OCI-LY1 (cell line): ENCODE results near the gene ENTPD6.

Experiments
- H2AFZ ChIP-seq: fragments of 200-600 bp; sonication (generic), shearing (Covaris generic); 2 replicates; pipeline ENCODE4 v1.6.0; 2014; ENCODE audit warnings: antibody characterized with exemption, mild to moderate bottlenecking, low read length
- H3F3A ChIP-seq: fragments of 200-600 bp; sonication (generic), shearing (Covaris generic); 2 replicates; pipeline ENCODE4 v1.6.0; 2014; ENCODE audit warnings: mild to moderate bottlenecking, antibody characterized with exemption, low read length, moderate library complexity; ENCODE audit not compliant: insufficient read depth
- H3K27ac ChIP-seq: fragments of 200-600 bp; sonication (generic); 2 replicates; pipeline ENCODE4 v1.5.1; 2014; ENCODE audit warnings: low read length, mixed run types, mild to moderate bottlenecking, low read depth; ENCODE audit not compliant: poor library complexity, severe bottlenecking
- H3K27me3 ChIP-seq: fragments of 200-600 bp; sonication (generic); 2 replicates; pipeline ENCODE4 v1.6.0; 2014; ENCODE audit warnings: antibody characterized with exemption, mild to moderate bottlenecking, low read length, moderate library complexity; ENCODE audit not compliant: insufficient read depth
- H3K36me3 ChIP-seq: fragments of 200-600 bp; sonication (generic); 2 replicates; pipeline ENCODE4 v1.6.1; 2014; ENCODE audit warnings: mild to moderate bottlenecking, antibody characterized with exemption, low read length, moderate library complexity, mixed read lengths; ENCODE audit not compliant: insufficient read depth
- H3K4me1 ChIP-seq: fragments of 200-600 bp; sonication (generic); 2 replicates; pipeline ENCODE4 v1.5.1; 2014; ENCODE audit warnings: mild to moderate bottlenecking, low read length, moderate library complexity; ENCODE audit not compliant: insufficient read depth, severe bottlenecking
- H3K4me2 ChIP-seq: fragments of 200-600 bp; sonication (generic), shearing (Covaris generic); 2 replicates; pipeline ENCODE4 v1.6.1; 2014; ENCODE audit warnings: low read length
- H3K4me3 ChIP-seq: fragments of 200-600 bp; sonication (generic); 2 replicates; pipeline ENCODE4 v1.5.1; 2014; ENCODE audit warnings: low read length, low read depth, mild to moderate bottlenecking, mixed read lengths; ENCODE audit not compliant: poor library complexity, severe bottlenecking
- H3K79me2 ChIP-seq: fragments of 200-600 bp; shearing (Covaris generic); 2 replicates; pipeline ENCODE4 v1.6.1; 2016; ENCODE audit warnings: mixed run types, low read length, mixed read lengths; ENCODE audit not compliant: insufficient read depth
- H3K9ac ChIP-seq: fragments of 200-600 bp; sonication (generic), shearing (Covaris generic); 2 replicates; pipeline ENCODE4 v1.6.1; 2014; ENCODE audit warnings: mild to moderate bottlenecking, low read length, mixed read lengths
- H3K9me2 ChIP-seq: fragments of 200-600 bp; sonication (generic), shearing (Covaris generic); 2 replicates; pipeline ENCODE4 v1.6.1; 2014; ENCODE audit warnings: low read depth, mild to moderate bottlenecking, low read length, mixed read lengths
- H3K9me3 ChIP-seq: fragments of 200-600 bp; shearing (Covaris generic); 2 replicates; pipeline ENCODE4 v1.6.1; 2014; ENCODE audit warnings: low read length, mixed read lengths
- H4K20me1 ChIP-seq: fragments of 200-600 bp; sonication (generic), shearing (Covaris generic); 2 replicates; pipeline ENCODE4 v1.6.0; 2016; ENCODE audit warnings: mild to moderate bottlenecking, low read length; ENCODE audit not compliant: insufficient read depth
- CTCF ChIP-seq: fragments of 200-600 bp; sonication (generic), shearing (Covaris generic); IDR thresholded peaks from 2 replicates; pipeline ENCODE4 v1.5.1; 2017; ENCODE audit warnings: mild to moderate bottlenecking, antibody characterized with exemption, low read length, moderate library complexity, mixed read lengths
- EZH2 ChIP-seq: fragments of 200-600 bp; sonication (generic), shearing (Covaris generic); IDR thresholded peaks from 2 replicates; pipeline ENCODE4 v1.8.0; 2017; ENCODE audit warnings: borderline replicate concordance, mixed run types, mild to moderate bottlenecking, antibody characterized with exemption, low read length, moderate library complexity, mixed read lengths

The ENTPD6 gene

DNA sequence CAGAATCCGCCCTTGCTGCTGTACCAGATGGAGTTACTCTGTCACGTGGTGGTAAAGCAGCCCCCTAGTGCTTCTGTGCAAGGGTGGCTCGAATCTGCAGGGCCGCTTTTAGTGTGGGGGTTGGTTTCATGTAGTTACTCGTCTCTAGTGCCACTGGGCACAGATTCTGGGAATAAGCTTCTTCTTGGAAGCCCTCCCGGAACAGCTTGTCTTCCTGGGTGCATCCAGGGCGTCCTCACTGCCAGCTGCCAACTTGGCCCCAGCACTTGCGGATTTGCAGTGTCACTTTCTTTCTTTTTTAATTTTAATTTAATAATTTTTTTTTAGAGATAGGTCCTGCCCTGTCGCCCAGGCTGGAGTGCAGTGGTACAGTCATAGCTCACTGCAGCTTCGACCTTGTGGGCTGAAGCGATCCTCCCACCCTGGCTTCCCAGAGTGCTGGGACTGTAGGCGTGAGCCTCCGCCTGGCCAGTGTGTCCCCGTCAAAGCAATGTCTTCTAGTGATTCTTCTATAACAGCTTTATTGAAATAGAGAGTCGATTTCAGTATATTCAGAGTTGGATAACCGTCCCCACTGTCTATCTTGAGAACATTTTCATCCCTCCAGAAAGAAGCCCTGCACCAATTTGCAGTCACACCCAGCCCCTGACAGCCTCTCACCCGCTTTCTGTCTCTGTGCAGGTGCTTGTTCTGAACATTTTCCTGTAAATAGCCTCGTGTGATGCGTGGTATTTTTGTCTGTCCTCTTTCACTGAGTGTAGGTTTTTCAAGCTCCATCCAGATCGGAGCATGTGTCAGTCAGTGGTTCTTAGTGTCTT lies 78.2 kb downstream of the ENTPD6 start:
- H2AFZ ChIP-seq = no peak overlapping the region
- peaks cover 61% of the 10 kb centered on the region for H3K36me3 ChIP-seq
- H3K9me2 ChIP-seq = no peaks in the 10 kb centered on the region
- no peaks in the 10 kb centered on the region for H3K79me2 ChIP-seq
- H3K27me3 ChIP-seq = no peaks in the 10 kb centered on the region
- no peak overlapping the region for H3K9ac ChIP-seq
- H3K9me3 ChIP-seq = no peaks in the 10 kb centered on the region
- peaks cover 12% of the 10 kb centered on the region for H3K4me1 ChIP-seq
- H3K27ac ChIP-seq = no peak overlapping the region
- no peaks in the 10 kb centered on the region for H4K20me1 ChIP-seq
- H3K4me2 ChIP-seq = no peak overlapping the region
- no peaks in the 10 kb centered on the region for H3F3A ChIP-seq
- no peak overlapping the region for H3K4me3 ChIP-seq
- TF ChIP-seq EZH2 = no peak
- TF ChIP-seq CTCF = no peak

DNA sequence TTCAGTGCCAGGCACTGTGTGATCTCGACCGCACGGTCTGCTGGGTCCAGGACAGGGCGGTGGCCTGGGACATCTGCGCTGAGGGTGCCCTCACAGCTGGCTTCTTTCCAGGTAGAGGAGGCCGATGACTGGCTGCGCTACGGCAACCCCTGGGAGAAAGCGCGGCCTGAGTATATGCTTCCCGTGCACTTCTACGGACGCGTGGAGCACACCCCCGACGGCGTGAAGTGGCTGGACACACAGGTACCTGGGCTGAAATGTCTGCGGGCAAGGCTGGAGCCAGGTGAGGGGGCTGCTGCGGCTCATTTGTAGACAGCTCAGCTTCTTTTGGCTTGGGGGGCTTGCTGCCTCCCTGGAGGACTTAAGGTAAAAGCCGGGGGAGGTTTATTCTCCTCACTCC lies 79.0 kb downstream of the ENTPD6 start:
- Histone ChIP-seq H3K4me2 (no peak overlapping the region), H3K27me3 (no peaks in the 10 kb centered on the region), H3K27ac (no peak overlapping the region), H3K9me3 (no peaks in the 10 kb centered on the region), H4K20me1 (no peaks in the 10 kb centered on the region), H3K9ac (no peak overlapping the region), H3K4me3 (no peak overlapping the region), H2AFZ (no peak overlapping the region), H3K9me2 (no peaks in the 10 kb centered on the region), H3K36me3 (peaks cover 60% of the 10 kb centered on the region), H3K4me1 (peaks cover 15% of the 10 kb centered on the region), H3K79me2 (no peaks in the 10 kb centered on the region), H3F3A (no peaks in the 10 kb centered on the region)
- TF ChIP-seq CTCF = no peak
- TF ChIP-seq EZH2 = no peak

GRCh38 chr20:25274891-25275812 lies 79.6 kb downstream of the ENTPD6 start:
- no peak overlapping the region for H3K4me2 ChIP-seq
- H3K4me1 ChIP-seq = peaks cover 22% of the 10 kb centered on the region
- no peaks in the 10 kb centered on the region for H3K9me2 ChIP-seq
- H3K36me3 ChIP-seq = peaks cover 55% of the 10 kb centered on the region
- H3K79me2 ChIP-seq = no peaks in the 10 kb centered on the region
- TF ChIP-seq CTCF (no peak), EZH2 (no peak)
- no peak overlapping the region for H3K4me3 ChIP-seq
- H3K9me3 ChIP-seq = no peaks in the 10 kb centered on the region
- no peaks in the 10 kb centered on the region for H4K20me1 ChIP-seq
- H2AFZ ChIP-seq = no peak overlapping the region
- no peaks in the 10 kb centered on the region for H3F3A ChIP-seq
- no peak overlapping the region for H3K9ac ChIP-seq
- H3K27me3 ChIP-seq = no peaks in the 10 kb centered on the region
- no peak overlapping the region for H3K27ac ChIP-seq
